NCI-H1105 treated with DMSO at 0.1 percent for 48 hours (cell line): ENCODE data around the gene BRWD1.

ENCODE experiments used
- DNase-seq: peaks from one replicate; lab custom pipeline; 2025; lab: John Stamatoyannopoulos, UW

BRWD1 gene

GRCh38 chr21:39327727-39328126, 14.3 kb upstream of the BRWD1 start:
- no peak for DNase-seq

GRCh38 chr21:39326607-39327307, 13.3 kb upstream of the BRWD1 start:
- no peak for DNase-seq

DNA sequence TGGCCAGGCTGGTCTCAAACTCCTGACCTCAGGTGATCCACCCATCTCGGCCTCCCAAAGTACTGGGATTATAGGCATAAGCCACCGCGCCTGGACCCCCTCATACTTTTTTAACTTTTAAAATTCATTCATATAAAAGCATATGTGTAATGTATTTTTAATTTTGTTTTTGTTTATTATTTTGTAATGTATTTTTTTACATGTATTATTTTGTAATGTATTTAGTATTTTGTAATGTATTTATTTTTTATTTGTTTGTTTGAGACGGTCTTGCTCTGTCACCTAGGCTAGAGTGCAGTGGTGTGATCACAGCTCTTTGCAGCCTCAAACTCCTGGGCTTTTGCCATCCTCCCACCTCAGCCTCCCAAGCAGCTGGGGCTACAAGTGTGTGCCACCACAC, 12.0 kb upstream of the BRWD1 start:
- no peak for DNase-seq

DNA sequence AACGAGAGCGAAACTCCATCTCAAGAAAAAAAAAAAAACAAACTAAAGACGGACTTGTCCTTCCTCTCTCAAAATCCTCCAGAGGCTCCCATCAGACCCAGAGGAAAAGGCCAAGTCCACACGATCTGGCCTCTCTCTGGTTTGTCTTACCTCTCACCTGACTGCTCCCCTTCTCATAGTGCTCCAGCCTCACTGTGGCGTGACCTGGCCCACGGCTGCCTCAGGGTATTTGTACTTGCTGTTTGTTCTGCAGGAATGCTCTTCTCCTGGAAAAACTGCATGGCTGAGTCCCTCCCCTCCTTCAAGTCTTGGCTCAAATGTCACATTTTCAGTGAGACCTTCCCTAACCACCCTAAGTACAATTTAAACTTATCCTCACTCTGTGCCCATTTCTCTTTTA, 8.0 kb upstream of the BRWD1 start:
- DNase-seq: no peak

DNA sequence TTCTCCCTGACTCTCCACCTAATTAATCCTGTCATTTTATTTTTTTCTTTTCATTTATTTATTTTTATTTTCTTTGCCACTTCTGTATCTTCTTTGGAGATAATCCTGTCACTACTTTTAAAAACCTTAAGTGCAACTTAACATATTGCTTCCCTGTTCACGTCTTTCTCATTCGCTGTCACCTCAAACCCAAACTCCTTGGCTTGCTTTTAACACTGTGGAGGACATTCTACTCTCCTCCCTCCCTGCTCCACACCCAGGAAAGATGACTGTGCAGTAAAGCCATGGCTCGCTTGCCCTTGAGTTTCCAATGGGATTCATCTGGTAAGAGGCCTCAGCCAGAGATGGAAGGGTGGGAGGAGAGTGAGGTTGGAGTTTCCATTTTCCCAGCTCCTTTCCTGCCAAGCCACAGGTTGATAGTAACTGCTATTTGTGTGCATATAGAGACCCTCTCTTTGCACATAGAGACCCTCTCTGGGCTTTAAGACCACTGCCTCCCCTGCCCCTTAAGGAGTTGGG, 6.4 kb upstream of the BRWD1 start:
- DNase-seq: no peak

DNA sequence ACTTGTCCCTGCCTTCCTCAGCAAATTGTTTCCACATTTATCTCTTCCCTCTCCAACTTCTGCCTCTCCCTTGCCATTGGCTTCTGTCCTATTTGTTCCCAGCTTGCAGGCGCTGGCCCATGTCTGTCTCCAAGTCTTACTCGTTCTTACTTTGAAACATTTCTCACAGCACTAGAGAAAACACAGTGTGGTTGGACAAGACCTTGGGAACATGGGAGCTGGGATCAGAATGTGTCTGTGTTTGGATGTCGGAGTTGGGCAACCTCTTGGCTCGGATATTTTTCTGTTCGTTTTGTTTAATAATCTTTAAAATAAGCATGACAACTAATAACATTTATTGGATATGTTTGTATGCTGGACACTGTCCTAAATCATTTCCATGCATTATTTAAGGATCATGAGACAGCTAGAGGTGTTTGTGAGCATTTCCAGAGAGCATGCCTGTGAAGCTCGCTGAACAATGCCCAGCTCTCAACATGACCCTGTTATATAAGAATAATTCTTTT, 5.9 kb upstream of the BRWD1 start:
- no peak for DNase-seq

GRCh38 chr21:39318091-39318959, 4.9 kb upstream of the BRWD1 start:
- no peak for DNase-seq

DNA sequence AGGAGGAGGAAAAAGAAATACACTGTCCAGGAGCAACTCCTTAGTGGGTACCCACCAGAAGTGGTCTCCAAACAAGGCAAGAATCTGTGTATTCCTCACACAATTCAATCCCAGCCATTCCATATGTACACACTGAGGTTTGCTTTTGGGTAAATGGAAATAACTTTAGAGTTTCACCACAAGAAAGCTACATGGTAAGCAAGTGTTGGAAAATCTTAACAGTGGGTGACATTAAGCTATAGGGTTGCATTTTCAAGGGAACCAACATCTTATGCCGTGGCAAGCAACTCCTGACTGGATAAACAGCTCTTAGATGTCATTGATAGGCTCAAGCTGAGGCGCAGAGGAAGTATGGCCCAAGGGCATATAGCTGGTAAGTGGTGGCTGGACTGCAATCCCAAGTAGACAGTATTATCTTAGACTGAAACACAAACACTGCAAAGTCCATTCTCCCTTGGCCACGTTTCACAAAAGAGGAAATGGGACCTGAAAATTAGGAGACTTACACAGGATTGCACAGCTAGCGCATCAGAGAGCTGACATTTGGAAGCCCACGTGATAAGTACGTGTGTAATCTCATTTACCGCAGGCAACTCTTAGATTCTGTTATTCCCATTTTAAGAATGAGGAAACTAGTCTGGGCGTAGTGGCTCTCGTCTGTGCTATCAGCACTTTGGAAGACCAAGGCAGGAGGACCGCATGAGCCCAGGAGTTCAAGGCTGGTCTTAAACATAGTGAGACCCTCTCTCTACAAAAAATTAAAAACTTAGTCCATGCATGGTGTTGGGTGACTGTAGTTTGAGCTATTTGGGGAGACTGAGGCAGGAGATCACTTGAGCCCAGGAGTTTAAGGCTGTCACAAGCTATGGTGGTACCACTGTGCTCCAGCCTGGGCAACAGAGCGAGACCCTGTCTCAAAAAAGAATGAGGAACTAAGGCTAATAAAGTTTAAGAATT, 4.0 kb upstream of the BRWD1 start:
- no peak for DNase-seq

DNA sequence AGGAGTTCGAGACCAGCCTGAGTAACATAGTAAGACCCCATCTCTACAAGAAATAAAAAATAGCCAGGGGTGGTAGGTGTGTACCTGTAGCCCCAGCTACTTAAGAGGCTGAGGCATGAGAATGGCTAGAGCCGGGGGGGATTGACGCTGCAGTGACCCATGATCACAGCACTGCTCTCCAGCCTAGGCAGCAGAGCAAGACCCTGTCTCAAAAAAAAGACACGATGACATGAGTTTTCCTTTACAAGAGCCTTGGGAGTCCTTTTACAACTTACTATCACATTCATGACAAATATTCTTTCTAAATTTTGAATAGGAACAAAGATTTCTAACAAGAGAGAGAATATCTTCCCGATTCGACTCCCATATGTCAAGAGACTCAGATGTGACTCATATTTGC, 3.3 kb upstream of the BRWD1 start:
- no peak for DNase-seq

- DNase-seq: no peak
These were observed 2.4 kb upstream of the BRWD1 start for GRCh38 chr21:39315603-39316445.

DNA sequence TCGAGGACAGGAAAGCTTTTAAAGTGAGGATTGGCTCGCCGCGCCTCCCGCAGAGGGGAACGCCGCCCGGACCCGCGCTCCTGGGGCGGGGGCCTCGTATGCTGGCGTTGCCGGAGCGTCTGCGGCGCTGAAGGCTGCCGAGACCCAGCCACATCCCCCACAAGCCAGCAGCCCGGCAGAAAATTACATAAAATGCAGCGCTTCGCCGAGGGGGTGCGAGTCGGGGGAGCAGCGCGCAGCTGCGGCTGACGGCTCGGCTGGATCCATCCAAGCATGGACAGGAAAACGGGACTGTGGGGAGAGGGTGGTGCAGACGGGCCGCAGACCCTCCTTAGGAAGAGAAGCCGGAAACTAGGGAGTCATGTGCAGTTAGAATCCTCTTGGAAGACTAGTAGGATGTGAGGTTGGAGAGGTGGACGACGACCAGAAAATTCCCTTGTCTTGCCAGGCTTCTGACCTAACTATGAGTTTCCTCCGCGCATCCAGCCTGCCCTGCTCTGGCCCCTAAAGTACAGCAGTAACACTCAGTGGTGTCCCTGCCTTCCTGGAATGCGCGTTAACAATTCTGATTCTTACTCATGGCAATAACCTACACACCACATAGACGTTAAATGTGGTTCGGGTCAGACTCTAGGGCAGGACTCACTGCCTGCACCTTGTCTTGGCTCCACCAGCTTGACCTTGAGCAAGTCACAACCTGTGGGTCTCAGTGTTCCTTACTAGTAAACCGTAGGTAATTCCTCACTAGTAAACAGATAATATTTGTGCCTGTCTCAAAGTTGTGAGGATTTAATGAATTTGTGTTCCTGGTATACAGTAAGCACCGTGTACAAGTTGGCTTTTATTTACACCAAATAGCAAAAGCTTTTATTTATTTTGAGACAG, 953 bp upstream of the BRWD1 start:
- DNase-seq: peak; percentile 76

DNA sequence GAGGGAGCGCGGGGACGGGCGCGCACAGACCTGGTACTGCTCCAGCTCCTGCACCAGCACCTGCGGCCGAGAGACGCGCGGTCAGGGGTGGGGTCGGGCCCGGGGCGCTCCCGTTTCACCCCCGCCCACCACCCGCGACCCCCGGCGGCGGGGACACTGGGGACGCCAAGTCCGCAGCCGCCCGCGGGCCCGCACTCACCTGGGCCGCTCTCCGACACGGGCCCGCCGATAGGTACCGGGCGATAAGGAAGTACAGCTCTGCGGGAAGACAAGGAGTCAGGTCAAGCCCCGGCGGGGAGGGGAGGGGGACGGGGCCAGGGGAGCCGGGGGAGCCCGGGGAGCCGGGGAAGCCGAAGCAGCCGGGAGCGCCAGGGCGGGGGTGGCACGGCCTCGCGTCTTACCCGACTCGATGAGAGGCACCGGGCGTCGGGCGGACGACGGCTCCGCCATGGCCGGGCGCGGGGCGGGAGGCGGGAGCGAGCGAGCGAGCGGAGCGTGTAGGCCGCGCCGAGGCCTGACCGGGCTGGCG, 326 bp downstream of the BRWD1 start:
- DNase-seq: peak; percentile 31

DNA sequence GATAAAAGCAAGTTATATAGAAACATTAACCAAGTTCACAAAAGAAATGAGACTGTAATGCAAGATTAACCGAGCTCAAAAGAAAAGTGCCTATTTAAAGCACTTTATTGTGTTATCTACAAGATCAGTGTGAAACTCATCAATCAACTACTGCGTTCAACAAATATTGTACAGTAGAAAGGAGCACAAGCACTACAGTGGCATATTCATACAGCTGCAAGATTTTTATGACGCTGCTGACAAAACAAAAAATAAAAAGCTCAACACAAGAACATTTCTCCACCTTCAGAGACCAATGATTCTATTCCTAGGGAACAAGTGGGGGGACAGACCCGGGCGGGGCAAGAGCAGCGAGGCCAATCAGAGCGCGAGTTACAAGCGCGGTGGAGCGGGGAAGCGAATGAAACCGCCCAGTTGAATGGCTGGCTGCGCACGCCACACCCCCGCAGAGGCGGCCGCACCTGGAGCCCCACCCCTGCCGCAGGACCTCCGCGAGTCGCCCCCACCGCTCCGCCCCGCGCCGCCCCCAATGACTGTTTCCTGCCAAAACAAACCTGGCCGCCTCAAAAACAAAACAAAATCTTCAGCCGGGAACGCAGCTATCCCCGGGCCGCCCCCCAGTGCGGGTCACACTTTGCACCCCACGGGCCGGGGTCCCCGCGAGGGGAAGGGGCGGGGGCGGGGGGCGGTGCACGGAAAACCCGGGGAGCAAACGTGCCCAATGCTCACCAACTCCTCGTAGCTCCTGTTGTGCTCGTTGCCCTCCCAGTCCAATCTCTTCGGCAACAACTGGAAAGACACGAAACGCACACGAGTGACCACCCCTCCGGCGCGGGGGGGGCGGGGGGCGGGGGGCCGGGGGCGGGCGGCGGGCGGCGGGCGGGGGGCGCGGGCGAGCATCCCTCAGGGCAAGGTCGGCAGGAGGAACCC, 1.1 kb downstream of the BRWD1 start:
- DNase-seq: peak; percentile 91

GRCh38 chr21:39311164-39311563, 2.3 kb downstream of the BRWD1 start:
- DNase-seq: no peak

GRCh38 chr21:39307466-39307865, 6.0 kb downstream of the BRWD1 start:
- DNase-seq: no peak

DNA sequence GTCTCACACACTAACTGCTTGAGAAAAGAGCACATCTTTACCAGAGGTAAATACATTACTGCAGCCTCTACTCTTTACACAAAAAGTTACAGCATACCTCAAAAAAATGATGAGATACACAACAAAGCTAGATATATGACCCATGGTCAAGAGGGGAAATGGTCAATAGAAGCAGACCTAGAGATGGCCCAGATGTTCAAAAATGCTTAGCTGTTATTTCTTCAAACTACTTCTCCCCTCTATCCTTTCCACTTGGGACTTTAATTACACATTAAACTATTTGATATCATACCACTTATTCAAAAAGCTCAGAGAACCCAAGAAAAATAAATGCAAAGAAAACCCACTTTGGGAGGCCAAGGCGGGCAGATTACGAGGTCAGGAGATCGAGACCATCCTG, 12.8 kb downstream of the BRWD1 start:
- no peak for DNase-seq

DNA sequence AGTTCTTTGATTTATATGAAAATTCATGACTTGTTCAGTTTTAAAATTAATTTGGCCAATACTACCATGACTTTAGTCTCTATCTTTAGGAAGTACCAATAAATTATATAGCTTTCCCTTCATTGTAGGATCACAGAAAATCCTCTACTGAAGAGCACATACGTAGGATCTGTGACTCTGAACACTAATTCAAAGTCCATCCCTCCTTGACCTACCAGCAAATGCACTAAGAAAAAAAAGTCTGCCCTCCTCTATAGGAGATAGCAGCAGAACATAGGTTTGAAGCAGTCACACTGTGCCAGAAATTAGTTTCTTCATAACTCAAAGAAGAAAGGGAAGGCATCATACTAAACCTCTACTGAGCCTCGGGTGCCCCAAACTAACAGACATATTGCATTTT, 16.5 kb downstream of the BRWD1 start:
- DNase-seq: no peak

GRCh38 chr21:39288987-39289386, 24.4 kb downstream of the BRWD1 start:
- DNase-seq: no peak

DNA sequence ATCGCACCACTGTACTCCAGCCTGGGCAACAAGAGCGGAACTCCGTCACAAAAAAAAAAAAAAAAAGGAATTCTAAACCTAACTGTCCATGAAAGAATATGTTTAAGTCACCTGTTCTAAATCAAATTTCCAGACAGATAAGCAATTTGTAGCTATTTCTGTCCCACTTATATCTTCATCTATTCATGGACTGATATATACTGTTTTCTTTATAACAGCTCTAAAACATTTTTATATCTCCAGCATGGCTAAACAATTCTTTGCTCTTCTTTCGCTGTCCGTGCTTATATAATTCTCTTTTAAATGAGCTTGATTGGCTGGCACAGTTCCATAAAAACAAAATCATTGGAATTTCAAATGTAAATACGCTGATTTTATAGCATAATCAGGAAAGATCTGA, 30.5 kb downstream of the BRWD1 start:
- no peak for DNase-seq
